H9 (cell line): ENCODE data around the gene CTSH. TPM values are rescaled to one million over a fixed set of nuclear protein-coding genes. Genes with fewer than 3 reads are reported as not detected.

Experiments
- DNase-seq: peaks from one replicate; pipeline ENCODE4 v3.0.0-alpha.2; 2017
- H2AFZ ChIP-seq: one replicate; pipeline ENCODE4 v1.6.1; 2013; ENCODE audit warnings: mild to moderate bottlenecking, low read length, control low read depth, moderate library complexity
- H2AK5ac ChIP-seq: 2 replicates; pipeline ENCODE4 v1.6.1; 2013; ENCODE audit warnings: low read length, control low read depth, mixed read lengths; ENCODE audit not compliant: insufficient read length
- H2BK120ac ChIP-seq: one replicate; pipeline ENCODE4 v1.6.1; 2013; ENCODE audit warnings: low read depth, mild to moderate bottlenecking, low read length, control low read depth, inconsistent platforms; ENCODE audit not compliant: poor library complexity, severe bottlenecking
- H2BK12ac ChIP-seq: 2 replicates; pipeline ENCODE4 v1.6.1; 2013; ENCODE audit warnings: low read length, control low read depth, mixed read lengths, low read depth; ENCODE audit not compliant: insufficient read length
- H2BK15ac ChIP-seq: 2 replicates; pipeline ENCODE4 v1.6.1; 2013; ENCODE audit warnings: low read depth, low read length, control low read depth
- H2BK20ac ChIP-seq: one replicate; pipeline ENCODE4 v1.6.1; 2013; ENCODE audit warnings: low read depth, mild to moderate bottlenecking, low read length, control low read depth, inconsistent platforms; ENCODE audit not compliant: poor library complexity, severe bottlenecking
- H2BK5ac ChIP-seq: 2 replicates; pipeline ENCODE4 v1.6.1; 2013; ENCODE audit warnings: low read length, control low read depth, mixed read lengths; ENCODE audit not compliant: insufficient read length
- H3K14ac ChIP-seq: 2 replicates; pipeline ENCODE4 v1.6.1; 2013; ENCODE audit warnings: low read length, control low read depth; ENCODE audit not compliant: insufficient read depth
- H3K18ac ChIP-seq: 2 replicates; pipeline ENCODE4 v1.6.1; 2013; ENCODE audit warnings: low read depth, mild to moderate bottlenecking, mixed read lengths, low read length, control low read depth; ENCODE audit not compliant: insufficient read length
- H3K23ac ChIP-seq: 2 replicates; pipeline ENCODE4 v1.6.1; 2013; ENCODE audit warnings: low read length, control low read depth, mixed read lengths, low read depth; ENCODE audit not compliant: insufficient read length
- H3K23me2 ChIP-seq: 2 replicates; pipeline ENCODE4 v1.6.1; 2013; ENCODE audit warnings: low read depth, mild to moderate bottlenecking, mixed read lengths, low read length, control low read depth; ENCODE audit not compliant: insufficient read length, poor library complexity, severe bottlenecking
- H3K27ac ChIP-seq: 2 replicates; pipeline ENCODE4 v1.5.1; 2013; ENCODE audit warnings: low read length, control low read depth, mixed read lengths, low read depth; ENCODE audit not compliant: insufficient read length
- H3K27me3 ChIP-seq: 2 replicates; pipeline ENCODE4 v1.6.1; 2013; ENCODE audit warnings: low read length, control low read depth, inconsistent platforms; ENCODE audit not compliant: insufficient read depth
- H3K4ac ChIP-seq: 2 replicates; pipeline ENCODE4 v1.6.1; 2013; ENCODE audit warnings: low read depth, mild to moderate bottlenecking, control low read depth, inconsistent platforms, low read length, moderate library complexity
- H3K4me1 ChIP-seq: 2 replicates; pipeline ENCODE4 v1.6.1; 2013; ENCODE audit warnings: low read length, control low read depth, inconsistent platforms; ENCODE audit not compliant: insufficient read depth
- H3K4me2 ChIP-seq: 2 replicates; pipeline ENCODE4 v1.6.1; 2013; ENCODE audit warnings: low read length, control low read depth, mixed read lengths; ENCODE audit not compliant: insufficient read length, insufficient read depth
- H3K56ac ChIP-seq: 2 replicates; pipeline ENCODE4 v1.6.1; 2013; ENCODE audit warnings: low read depth, mild to moderate bottlenecking, mixed read lengths, low read length, control low read depth; ENCODE audit not compliant: insufficient read length
- H3K79me1 ChIP-seq: 2 replicates; pipeline ENCODE4 v1.6.1; 2013; ENCODE audit warnings: low read depth, mild to moderate bottlenecking, moderate library complexity, low read length, control low read depth, inconsistent platforms; ENCODE audit not compliant: insufficient read depth, poor library complexity, severe bottlenecking
- H3K79me2 ChIP-seq: 2 replicates; pipeline ENCODE4 v1.6.1; 2013; ENCODE audit warnings: low read length, control low read depth, inconsistent platforms; ENCODE audit not compliant: insufficient read depth
- H3K9ac ChIP-seq: 2 replicates; pipeline ENCODE4 v1.6.1; 2013; ENCODE audit warnings: low read length, control low read depth, mixed read lengths; ENCODE audit not compliant: insufficient read length; ENCODE audit errors: extremely low read depth
- H3K9me3 ChIP-seq: one replicate; pipeline ENCODE4 v1.6.1; 2013; ENCODE audit warnings: low read depth, low read length, inconsistent platforms; ENCODE audit not compliant: control insufficient read depth
- H3T11ph ChIP-seq: one replicate; pipeline ENCODE4 v1.6.1; 2013; ENCODE audit warnings: mild to moderate bottlenecking, low read length, control low read depth, inconsistent platforms
- H4K20me1 ChIP-seq: one replicate; pipeline ENCODE4 v1.6.1; 2013; ENCODE audit not compliant: control insufficient read depth, insufficient read length, insufficient read depth
- H4K5ac ChIP-seq: 2 replicates; pipeline ENCODE4 v1.6.1; 2013; ENCODE audit warnings: low read depth, mild to moderate bottlenecking, mixed read lengths, low read length, control low read depth; ENCODE audit not compliant: insufficient read length
- H4K8ac ChIP-seq: replicated peaks from 2 replicates; pipeline ENCODE4 v1.6.1; 2013; ENCODE audit warnings: low read length, control low read depth, mixed read lengths, low read depth; ENCODE audit not compliant: insufficient read length
- H4K91ac ChIP-seq: 2 replicates; pipeline ENCODE4 v1.6.1; 2013; ENCODE audit warnings: low read depth, mild to moderate bottlenecking, moderate library complexity, mixed read lengths, low read length, control low read depth; ENCODE audit not compliant: insufficient read length
- H3K27ac Mint-ChIP-seq, 3 experiments: 2 replicates in 2 of 3; 3 replicates in 1 of 3; pipeline ENCODE4 v1.8.0; 2020 to 2021; ENCODE audit warnings: mixed read lengths in 3 of 3, mild to moderate bottlenecking in 1 of 3, moderate library complexity in 1 of 3
- H3K27me3 Mint-ChIP-seq: 2 replicates; pipeline ENCODE4 v1.8.0; 2021; ENCODE audit warnings: low read depth, mild to moderate bottlenecking, moderate library complexity, mixed read lengths
- H3K36me3 Mint-ChIP-seq, 3 experiments: 2 replicates in 2 of 3; 3 replicates in 1 of 3; pipeline ENCODE4 v1.8.0; 2020 to 2021; ENCODE audit warnings: low read depth in 3 of 3, mixed read lengths in 3 of 3; ENCODE audit not compliant: insufficient read depth in 1 of 3
- H3K4me1 Mint-ChIP-seq, 2 experiments: 2 replicates each; pipeline ENCODE4 v1.8.0; 2020; ENCODE audit warnings: mixed read lengths in 2 of 2
- H3K4me3 Mint-ChIP-seq, 2 experiments: 2 replicates in 1 of 2; 3 replicates in 1 of 2; pipeline ENCODE4 v1.8.0; 2020 to 2021; ENCODE audit warnings: mild to moderate bottlenecking in 2 of 2, mixed read lengths in 2 of 2, moderate library complexity in 1 of 2
- H3K9me3 Mint-ChIP-seq, 2 experiments: 2 replicates in 1 of 2; 3 replicates in 1 of 2; pipeline ENCODE4 v1.8.0; 2020; ENCODE audit warnings: mild to moderate bottlenecking in 2 of 2, mixed read lengths in 2 of 2, moderate library complexity in 1 of 2
- WGBS: extraction: QIAGEN DNeasy Blood & Tissue Kit; methylation state at CpG from one replicate; pipeline ENCODE4 v1.1.7; 2013; ENCODE audit warnings: missing lambda C conversion rate, low lambda C conversion rate, mixed read lengths; ENCODE audit not compliant: insufficient read length; ENCODE audit errors: extremely low coverage; 5-methylcytosine and 5-hydroxymethylcytosine counted together
- total RNA-seq: library from RNA; stranded (reverse); gene quantifications from 2 replicates; pipeline ENCODE4 v1.2.1, GENCODE V29; 2021
- TF ChIP-seq, protein P1 (sequence below): fragments of 200-600 bp; sonication (generic); conservative IDR thresholded peaks from 3 replicates; pipeline ENCODE4 v1.8.0; 2021; ENCODE audit warnings: antibody characterized with exemption, mild to moderate bottlenecking

CTSH gene
- total RNA-seq, 1 experiment from 2014 or later: 15.5 TPM

DNA sequence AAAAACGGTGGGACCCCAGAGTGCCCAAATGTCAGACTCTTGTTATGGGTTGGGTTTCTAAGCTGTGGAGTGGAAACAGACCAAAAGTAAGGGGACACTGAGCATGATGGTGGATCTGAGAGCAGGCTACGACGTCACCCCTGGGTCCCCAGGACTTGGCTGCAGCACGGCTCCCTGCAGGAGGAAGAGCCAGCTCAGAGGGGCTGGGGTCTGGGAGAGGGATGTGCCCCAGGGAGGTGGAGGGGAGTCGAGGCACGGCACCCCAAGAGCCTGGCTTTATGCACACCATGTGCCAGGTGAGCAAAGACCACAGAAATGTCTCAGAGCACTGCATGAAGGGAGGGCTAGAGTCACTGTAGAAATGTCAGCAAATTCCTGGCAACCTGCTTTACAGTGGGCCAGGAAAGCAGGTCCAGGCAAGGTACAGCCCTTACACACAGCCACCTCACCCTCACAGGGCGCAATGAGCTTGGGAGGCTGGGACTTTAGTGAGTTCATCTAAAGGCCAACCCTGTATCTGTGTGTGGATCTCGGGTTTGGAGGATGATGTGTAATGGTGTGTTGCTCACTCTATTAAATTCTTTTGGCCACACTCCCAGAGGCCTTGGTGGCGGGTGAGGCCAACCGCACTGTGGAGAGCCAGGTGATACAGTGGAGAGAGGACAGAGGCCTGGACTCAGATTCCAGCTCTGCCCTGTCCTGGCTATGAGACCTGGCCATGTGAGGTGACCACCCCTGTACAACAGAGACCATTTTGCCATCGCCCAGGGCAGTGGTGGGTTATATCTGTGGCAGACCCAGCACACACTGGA, 14.1 kb downstream of the CTSH start:
- Histone ChIP-seq H3K18ac (no peak overlapping the region), H3K4me1 (no peaks in the 10 kb centered on the region), H4K8ac (no peak overlapping the region), H3K14ac (no peak overlapping the region; the same call in 1 of the 2 replicates), H3K9me3 (no peaks in the 10 kb centered on the region), H2BK15ac (no peak overlapping the region), H3K9ac (no peak overlapping the region), H3K4me2 (no peak overlapping the region), H3K27ac (no peak overlapping the region), H4K5ac (no peak overlapping the region), H4K20me1 (no peaks in the 10 kb centered on the region), H2AFZ (no peak overlapping the region), H4K91ac (no peak overlapping the region), H3K27me3 (no peaks in the 10 kb centered on the region), H3T11ph (no peak overlapping the region), H2BK120ac (no peak overlapping the region), H3K79me2 (no peaks in the 10 kb centered on the region), H3K4ac (no peak overlapping the region), H3K23me2 (no peaks in the 10 kb centered on the region), H2BK20ac (no peak overlapping the region), H3K79me1 (no peaks in the 10 kb centered on the region), H3K23ac (no peak overlapping the region), H2BK5ac (no peak overlapping the region), H3K56ac (no peak overlapping the region), H2BK12ac (no peak overlapping the region), H2AK5ac (no peak overlapping the region)
- Mint-ChIP-seq H3K27ac (peak overlapping the region in 1 of 3 experiments; percentile 72; a peak in 1 of 7 replicates), H3K36me3 (peaks cover 0 to 3% (median 0%) of the 10 kb centered on the region in 3 experiments; a peak in 4 of 7 replicates), H3K9me3 (no peaks in the 10 kb centered on the region; a peak in 1 of 5 replicates), H3K4me3 (no peak overlapping the region), H3K4me1 (peaks cover 4% of the 10 kb centered on the region in 2 experiments; a peak in 2 of 4 replicates), H3K27me3 (peaks cover 7% of the 10 kb centered on the region)
- TF ChIP-seq, protein P1, sequence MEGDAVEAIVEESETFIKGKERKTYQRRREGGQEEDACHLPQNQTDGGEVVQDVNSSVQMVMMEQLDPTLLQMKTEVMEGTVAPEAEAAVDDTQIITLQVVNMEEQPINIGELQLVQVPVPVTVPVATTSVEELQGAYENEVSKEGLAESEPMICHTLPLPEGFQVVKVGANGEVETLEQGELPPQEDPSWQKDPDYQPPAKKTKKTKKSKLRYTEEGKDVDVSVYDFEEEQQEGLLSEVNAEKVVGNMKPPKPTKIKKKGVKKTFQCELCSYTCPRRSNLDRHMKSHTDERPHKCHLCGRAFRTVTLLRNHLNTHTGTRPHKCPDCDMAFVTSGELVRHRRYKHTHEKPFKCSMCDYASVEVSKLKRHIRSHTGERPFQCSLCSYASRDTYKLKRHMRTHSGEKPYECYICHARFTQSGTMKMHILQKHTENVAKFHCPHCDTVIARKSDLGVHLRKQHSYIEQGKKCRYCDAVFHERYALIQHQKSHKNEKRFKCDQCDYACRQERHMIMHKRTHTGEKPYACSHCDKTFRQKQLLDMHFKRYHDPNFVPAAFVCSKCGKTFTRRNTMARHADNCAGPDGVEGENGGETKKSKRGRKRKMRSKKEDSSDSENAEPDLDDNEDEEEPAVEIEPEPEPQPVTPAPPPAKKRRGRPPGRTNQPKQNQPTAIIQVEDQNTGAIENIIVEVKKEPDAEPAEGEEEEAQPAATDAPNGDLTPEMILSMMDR: no peak
- no peak for DNase-seq
- no CpG with 5 or more reads among the region's 11 CpGs for WGBS
